Activated CD4-positive, alpha-beta memory T cell treated with anti-CD3 and anti-CD28 coated beads, Interleukin-2, amount 10 ng/mL, durations not matched to agents 7 days and 5 days (primary cell): ENCODE measurements around the gene PHOSPHO2. TPM values are rescaled to one million over a fixed set of nuclear protein-coding genes. Genes with fewer than 3 reads are reported as not detected.

Source experiments
- CTCF ChIA-PET: fragments of 350-600 bp; sonication (Branson Sonifier 250); formaldehyde crosslinking; loops from one replicate; lab custom pipeline; 2021; ENCODE audit warnings: antibody characterized with exemption, inconsistent platforms; lab: Charles Lee
- POLR2A ChIA-PET: fragments of 350-600 bp; sonication (Branson Sonifier 250); formaldehyde crosslinking; loops from one replicate; lab custom pipeline; 2021; ENCODE audit warnings: antibody characterized with exemption; lab: Charles Lee
- DNase-seq: peaks from one replicate; pipeline ENCODE4 v3.0.0-alpha.2; 2020
- H3K27ac Mint-ChIP-seq: one replicate; pipeline ENCODE4 v1.8.0; 2021; ENCODE audit warnings: mild to moderate bottlenecking, mixed read lengths
- H3K27me3 Mint-ChIP-seq: one replicate; pipeline ENCODE4 v1.8.0; 2021; ENCODE audit warnings: mixed read lengths
- H3K36me3 Mint-ChIP-seq: one replicate; pipeline ENCODE4 v1.8.0; 2021; ENCODE audit warnings: low read depth, mixed read lengths
- H3K4me1 Mint-ChIP-seq: one replicate; pipeline ENCODE4 v1.8.0; 2021; ENCODE audit warnings: mixed read lengths
- H3K4me3 Mint-ChIP-seq: one replicate; pipeline ENCODE4 v1.8.0; 2021; ENCODE audit warnings: mild to moderate bottlenecking, mixed read lengths
- H3K9me3 Mint-ChIP-seq: one replicate; pipeline ENCODE4 v1.8.0; 2021; ENCODE audit warnings: mixed read lengths
- total RNA-seq, 2 experiments: library from RNA; stranded (reverse); gene quantifications; one replicate each; pipeline ENCODE4 v1.2.3, GENCODE V29; 2021

Gene PHOSPHO2, protein sequence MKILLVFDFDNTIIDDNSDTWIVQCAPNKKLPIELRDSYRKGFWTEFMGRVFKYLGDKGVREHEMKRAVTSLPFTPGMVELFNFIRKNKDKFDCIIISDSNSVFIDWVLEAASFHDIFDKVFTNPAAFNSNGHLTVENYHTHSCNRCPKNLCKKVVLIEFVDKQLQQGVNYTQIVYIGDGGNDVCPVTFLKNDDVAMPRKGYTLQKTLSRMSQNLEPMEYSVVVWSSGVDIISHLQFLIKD
- 1 to 10 TPM; 2.8 to 3.4 TPM for total RNA-seq

DNA sequence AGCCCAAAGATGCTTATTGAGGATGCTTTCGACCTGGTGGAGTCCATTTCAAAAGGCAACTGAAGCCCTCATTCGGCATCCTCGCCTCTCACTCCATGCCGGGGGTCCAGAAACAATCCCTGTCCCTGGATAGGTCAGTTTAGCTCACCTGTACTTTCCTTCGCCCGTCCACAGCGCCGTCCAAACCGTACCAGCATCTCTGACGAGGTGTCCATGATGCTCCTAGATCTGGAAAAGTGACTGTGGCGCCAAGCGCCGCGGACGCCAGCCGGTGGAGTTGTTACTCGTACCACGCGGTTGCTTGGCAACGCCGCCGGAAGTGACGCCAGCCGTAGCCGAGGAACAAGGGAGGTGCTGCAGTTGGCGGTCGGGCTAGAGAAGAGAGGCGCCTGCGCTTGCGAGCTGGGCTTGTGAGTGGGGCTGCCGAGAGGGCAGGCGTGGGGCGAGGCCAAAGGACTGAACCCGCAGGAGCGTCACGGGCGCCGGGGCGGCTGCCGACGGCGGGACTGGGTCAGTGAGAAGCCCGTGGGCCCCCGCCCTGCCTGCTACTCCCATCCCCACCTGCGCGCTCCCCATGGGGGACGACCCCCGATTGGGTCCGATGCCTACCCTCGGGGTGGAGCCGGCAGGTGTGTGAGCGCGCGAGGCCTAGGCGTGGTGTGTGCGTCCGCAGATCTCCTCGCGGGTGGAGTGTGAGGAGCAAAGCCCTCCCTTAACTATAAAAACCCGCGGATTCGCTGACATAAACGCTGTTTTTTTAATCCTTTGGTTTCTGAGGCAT lies at the start of gene PHOSPHO2, which contains the start of gene CFAP210:
PHOSPHO2 (plus strand) TSS at position 357 of the 781 bp plus-strand sequence. CDS start 6,503 bp downstream, outside the sequence.
CFAP210 (minus strand) TSS at position 293 of the 781 bp plus-strand sequence; CDS start at position 215, 78 bp downstream.
- DNase-seq: peak; percentile 99
- Mint-ChIP-seq H3K27me3 (peaks cover 24% of the 10 kb centered on the region), H3K36me3 (peaks cover 10% of the 10 kb centered on the region), H3K9me3 (peaks cover 5% of the 10 kb centered on the region), H3K4me3 (peak within 1 kb of the TSS; percentile 80), H3K4me1 (peaks cover 27% of the 10 kb centered on the region), H3K27ac (peak within 1 kb of the TSS; percentile 80)
- POLR2A ChIA-PET: interaction anchor here (0.9 to 3.9 kb wide), 9 partner anchors 11 to 134 kb away, joined by 3 to 29 read pairs (median 5); partner anchors contain the start of genes KLHL23, METTL5 and PPIG
- CTCF ChIA-PET: interaction anchor here (1.3 to 1.7 kb wide), 3 partner anchors 9 to 108 kb away, joined by 3 to 4 read pairs (median 4); no protein-coding TSS in a partner anchor

- ChIA-PET CTCF (no interaction called here), POLR2A (no interaction called here)
- Mint-ChIP-seq H3K4me3 (no peak overlapping the region), H3K4me1 (no peaks in the 10 kb centered on the region), H3K9me3 (no peaks in the 10 kb centered on the region), H3K27ac (no peak overlapping the region), H3K27me3 (peaks cover 24% of the 10 kb centered on the region), H3K36me3 (no peaks in the 10 kb centered on the region)
- no peak for DNase-seq
Observed at GRCh38 chr2:169647496-169647895, 46.8 kb upstream of the PHOSPHO2 start.

- ChIA-PET POLR2A (no interaction called here), CTCF (no interaction called here)
- Mint-ChIP-seq H3K36me3 (no peaks in the 10 kb centered on the region), H3K4me3 (no peak overlapping the region), H3K27me3 (peaks cover 27% of the 10 kb centered on the region), H3K9me3 (no peaks in the 10 kb centered on the region), H3K27ac (no peak overlapping the region), H3K4me1 (no peaks in the 10 kb centered on the region)
- no peak for DNase-seq
Observed at GRCh38 chr2:169649278-169649677, 45.0 kb upstream of the PHOSPHO2 start.

DNA sequence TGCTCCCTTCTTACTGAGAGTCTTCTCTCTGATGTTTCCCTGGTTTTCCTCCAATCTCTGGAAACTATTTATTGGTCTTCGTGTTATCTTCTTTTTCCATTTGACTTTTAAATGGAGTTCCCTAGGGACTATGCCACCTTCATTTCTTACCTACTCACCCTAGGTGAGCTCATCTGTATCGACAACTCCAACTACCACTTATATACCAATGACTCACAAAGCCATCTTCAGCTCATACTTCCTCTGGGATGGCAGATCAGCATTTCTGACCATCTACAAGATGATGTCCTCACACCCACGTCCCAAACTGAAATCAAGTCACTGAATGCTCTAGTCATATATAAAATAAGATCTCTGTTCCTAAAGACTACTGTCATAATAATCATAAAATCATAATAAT lies 40.6 kb upstream of the PHOSPHO2 start:
- no peak overlapping the region for H3K4me3 Mint-ChIP-seq
- H3K27me3 Mint-ChIP-seq: peaks cover 24% of the 10 kb centered on the region
- POLR2A ChIA-PET: no interaction called here
- no peaks in the 10 kb centered on the region for H3K36me3 Mint-ChIP-seq
- CTCF ChIA-PET: no interaction called here
- H3K27ac Mint-ChIP-seq: no peak overlapping the region
- DNase-seq: no peak
- H3K4me1 Mint-ChIP-seq: no peaks in the 10 kb centered on the region
- no peaks in the 10 kb centered on the region for H3K9me3 Mint-ChIP-seq

DNA sequence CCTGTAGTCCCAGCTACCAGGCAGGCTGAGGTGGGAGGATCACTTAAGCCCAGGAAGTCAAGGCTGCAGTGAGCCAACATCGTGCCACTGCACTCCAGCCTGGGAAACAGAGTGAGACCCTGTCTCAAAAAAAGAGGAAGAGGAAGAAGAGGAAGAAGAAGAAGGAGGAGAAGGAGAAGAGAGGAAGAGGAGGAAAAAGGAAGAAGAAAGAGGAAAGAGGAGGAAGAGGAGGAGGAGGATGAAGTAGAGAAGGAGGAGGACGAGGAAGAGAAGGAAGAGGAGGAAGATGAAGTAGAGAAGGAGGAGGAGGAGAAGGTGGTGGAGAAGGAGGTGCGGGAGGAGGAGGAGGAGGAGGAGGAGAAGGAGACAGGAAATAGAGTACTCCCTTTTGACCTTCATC lies 38.1 kb upstream of the PHOSPHO2 start:
- Mint-ChIP-seq H3K36me3 (no peaks in the 10 kb centered on the region), H3K4me1 (peaks cover 2% of the 10 kb centered on the region), H3K27me3 (peaks cover 19% of the 10 kb centered on the region), H3K9me3 (peaks cover 2% of the 10 kb centered on the region), H3K4me3 (no peak overlapping the region), H3K27ac (no peak overlapping the region)
- ChIA-PET POLR2A (no interaction called here), CTCF (no interaction called here)
- DNase-seq: no peak

DNA sequence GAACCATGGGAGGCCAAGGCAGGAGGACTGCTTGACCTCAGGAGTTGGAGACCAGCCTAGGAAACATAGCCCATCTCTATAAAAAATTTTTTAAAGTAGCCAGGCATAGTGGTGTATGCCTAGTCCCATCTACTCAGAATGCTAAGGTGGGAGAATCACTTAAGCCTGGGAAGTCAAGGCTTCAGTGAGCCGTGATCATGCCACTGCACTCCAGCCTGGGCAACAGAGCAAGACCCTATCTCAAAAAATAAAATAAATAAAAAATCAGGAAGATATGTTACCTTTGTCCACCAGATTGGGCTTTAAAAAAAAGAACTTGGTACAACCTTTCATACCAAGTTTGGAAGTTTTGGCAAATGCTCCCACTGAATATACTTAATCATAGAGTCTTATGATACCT lies 35.4 kb upstream of the PHOSPHO2 start:
- H3K4me3 Mint-ChIP-seq: no peak overlapping the region
- no peaks in the 10 kb centered on the region for H3K36me3 Mint-ChIP-seq
- no peak for DNase-seq
- H3K27ac Mint-ChIP-seq: no peak overlapping the region
- H3K27me3 Mint-ChIP-seq: peaks cover 15% of the 10 kb centered on the region
- CTCF ChIA-PET: no interaction called here
- H3K4me1 Mint-ChIP-seq: peaks cover 2% of the 10 kb centered on the region
- POLR2A ChIA-PET: no interaction called here
- peaks cover 2% of the 10 kb centered on the region for H3K9me3 Mint-ChIP-seq

- Mint-ChIP-seq H3K4me3 (no peak overlapping the region), H3K36me3 (no peaks in the 10 kb centered on the region), H3K9me3 (peaks cover 2% of the 10 kb centered on the region), H3K4me1 (peaks cover 2% of the 10 kb centered on the region), H3K27ac (no peak overlapping the region), H3K27me3 (peaks cover 13% of the 10 kb centered on the region)
- no peak for DNase-seq
- ChIA-PET POLR2A (no interaction called here), CTCF (no interaction called here)
Observed at GRCh38 chr2:169659320-169659719, 34.9 kb upstream of the PHOSPHO2 start.

DNA sequence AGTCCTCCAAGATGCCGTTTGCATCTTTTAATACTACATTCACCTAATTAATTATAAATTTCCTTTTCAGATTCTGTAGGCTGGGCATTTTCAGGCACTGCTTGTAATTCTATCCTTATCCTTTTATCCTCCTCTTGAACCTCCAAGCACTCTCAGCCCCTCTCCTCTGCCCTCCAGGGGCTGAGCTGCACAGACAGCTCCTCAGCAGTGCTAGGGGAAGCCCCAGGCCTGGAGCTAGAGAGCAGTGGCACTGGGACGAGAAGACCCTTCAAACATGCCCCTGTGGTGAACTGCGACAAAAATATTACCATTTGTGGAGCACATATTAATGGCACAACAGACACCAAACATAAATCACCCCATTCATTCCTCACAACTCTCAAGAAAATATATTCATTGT lies 33.0 kb upstream of the PHOSPHO2 start:
- Mint-ChIP-seq H3K4me1 (peaks cover 8% of the 10 kb centered on the region), H3K27ac (no peak overlapping the region), H3K9me3 (peaks cover 2% of the 10 kb centered on the region), H3K36me3 (no peaks in the 10 kb centered on the region), H3K27me3 (peaks cover 6% of the 10 kb centered on the region), H3K4me3 (no peak overlapping the region)
- DNase-seq: no peak
- CTCF ChIA-PET: no interaction called here
- POLR2A ChIA-PET: no interaction called here

DNA sequence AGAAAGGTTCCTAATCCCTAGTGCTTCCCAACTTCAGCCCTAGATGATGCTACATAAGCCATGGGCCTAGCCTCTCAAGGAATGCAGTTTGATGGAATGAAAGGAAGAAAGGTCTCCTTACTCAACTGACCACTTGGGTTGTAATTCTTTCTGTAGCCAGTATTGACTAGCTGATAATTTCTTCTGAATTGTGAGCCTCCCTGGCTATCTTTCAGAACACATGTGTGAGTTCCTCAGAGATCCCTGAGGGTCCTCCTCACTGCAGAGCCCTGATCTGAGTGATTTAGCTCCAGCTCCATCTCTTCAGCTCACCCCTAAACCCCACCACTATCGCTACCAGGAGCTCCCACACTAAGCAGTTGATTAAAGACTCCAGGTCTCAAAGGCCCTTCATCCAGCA lies 31.5 kb upstream of the PHOSPHO2 start:
- CTCF ChIA-PET: no interaction called here
- peaks cover 4% of the 10 kb centered on the region for H3K27me3 Mint-ChIP-seq
- POLR2A ChIA-PET: no interaction called here
- peaks cover 2% of the 10 kb centered on the region for H3K9me3 Mint-ChIP-seq
- H3K4me3 Mint-ChIP-seq: no peak overlapping the region
- H3K36me3 Mint-ChIP-seq: no peaks in the 10 kb centered on the region
- no peak for DNase-seq
- peaks cover 8% of the 10 kb centered on the region for H3K4me1 Mint-ChIP-seq
- H3K27ac Mint-ChIP-seq: no peak overlapping the region

- CTCF ChIA-PET: no interaction called here
Observed at GRCh38 chr2:169663247-169663646, 31.0 kb upstream of the PHOSPHO2 start.

GRCh38 chr2:169664600-169664977 lies 29.7 kb upstream of the PHOSPHO2 start:
- Mint-ChIP-seq H3K4me1 (peaks cover 6% of the 10 kb centered on the region), H3K4me3 (no peak overlapping the region), H3K9me3 (peaks cover 2% of the 10 kb centered on the region), H3K27ac (no peak overlapping the region), H3K36me3 (no peaks in the 10 kb centered on the region), H3K27me3 (peaks cover 4% of the 10 kb centered on the region)
- POLR2A ChIA-PET: interaction anchor here (0.6 kb wide), 1 partner anchor 19 kb away, joined by 3 read pairs; no protein-coding TSS in a partner anchor
- DNase-seq: no peak
- CTCF ChIA-PET: no interaction called here

More at GRCh38 chr2:169663247-169663646, 31.0 kb upstream of the PHOSPHO2 start:
- Mint-ChIP-seq H3K36me3 (no peaks in the 10 kb centered on the region), H3K4me1 (peaks cover 8% of the 10 kb centered on the region), H3K27ac (no peak overlapping the region), H3K9me3 (peaks cover 2% of the 10 kb centered on the region), H3K27me3 (peaks cover 4% of the 10 kb centered on the region), H3K4me3 (no peak overlapping the region)
- POLR2A ChIA-PET: no interaction called here
- no peak for DNase-seq

DNA sequence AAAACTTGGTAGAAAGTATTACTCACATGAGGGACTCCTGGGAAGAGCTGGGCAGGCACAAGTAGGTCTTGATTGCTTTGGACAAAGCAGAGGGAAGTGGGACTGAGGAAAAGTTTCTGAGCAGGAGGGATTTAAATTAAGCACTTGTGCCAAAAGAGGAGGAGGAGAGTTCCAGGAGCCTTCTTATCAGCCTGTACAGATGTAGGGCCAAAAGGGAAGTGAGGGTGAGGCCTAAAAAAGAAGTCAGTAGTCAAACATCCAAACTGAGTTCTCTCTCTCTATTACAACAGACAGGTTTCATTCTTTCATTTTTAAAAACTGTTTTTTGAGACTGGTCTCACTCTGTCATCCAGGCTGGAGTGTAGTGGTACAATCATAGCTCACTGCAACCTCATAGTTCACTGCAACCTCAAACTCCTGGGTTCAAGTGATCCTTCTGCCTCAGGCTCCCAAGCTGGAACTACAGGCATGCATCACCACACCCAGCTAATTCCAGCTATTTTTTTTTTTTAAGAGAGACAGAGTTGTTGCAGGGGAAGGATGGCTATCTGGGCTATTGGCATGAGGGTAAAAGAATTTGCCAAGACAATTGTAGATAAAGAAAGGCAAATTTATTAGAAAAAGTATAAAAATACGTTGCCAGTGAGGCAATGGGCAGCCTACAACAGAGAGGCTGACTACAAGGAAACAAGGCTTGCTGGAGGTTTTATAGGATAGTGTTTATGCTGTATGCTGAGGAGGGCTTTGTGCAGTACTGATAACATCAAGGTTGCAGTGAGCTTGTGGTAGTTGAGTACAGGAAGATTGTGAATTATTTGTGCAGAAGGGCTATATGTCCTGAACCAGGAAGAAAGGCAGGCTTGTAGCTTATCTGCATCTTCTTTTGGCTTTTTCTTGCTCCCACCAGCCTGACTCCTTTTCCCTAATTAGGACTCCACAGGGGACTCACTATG lies 29.0 kb upstream of the PHOSPHO2 start:
- Mint-ChIP-seq H3K27me3 (peaks cover 4% of the 10 kb centered on the region), H3K4me1 (peaks cover 6% of the 10 kb centered on the region), H3K4me3 (no peak overlapping the region), H3K36me3 (no peaks in the 10 kb centered on the region), H3K27ac (no peak overlapping the region), H3K9me3 (no peaks in the 10 kb centered on the region)
- DNase-seq: no peak
- ChIA-PET CTCF (no interaction called here), POLR2A (no interaction called here)
